DND-41 (cell line): ENCODE results near the gene CAPSL.

Experiments
- CTCF ChIP-seq: IDR thresholded peaks from 2 replicates; pipeline ENCODE4 v1.5.1; 2012; ENCODE audit warnings: borderline replicate concordance, low read length, moderate library complexity, mild to moderate bottlenecking; ENCODE audit not compliant: poor library complexity, severe bottlenecking; ENCODE audit errors: extremely low read depth
- EZH2 ChIP-seq: IDR thresholded peaks from 3 replicates; pipeline ENCODE4 v1.6.1; 2012; ENCODE audit warnings: borderline replicate concordance, low read depth, mild to moderate bottlenecking, moderate library complexity, low read length, inconsistent platforms; ENCODE audit not compliant: severe bottlenecking

GRCh38 chr5:35880156-35880555, 58.3 kb downstream of the CAPSL start:
- TF ChIP-seq EZH2 = no peak
- TF ChIP-seq CTCF = no peak
